NCI-H2081 (cell line): ENCODE results near the gene ACOT2.
"Not testable (repeated sequence)": the region's sequence is repeated elsewhere in the genome, so short reads cannot be mapped to it uniquely, and the experiment has no call there.

Experiments
- DNase-seq, 2 experiments: peaks; one replicate each; lab custom pipeline; 2025; lab: John Stamatoyannopoulos, UW

ACOT2 gene, protein sequence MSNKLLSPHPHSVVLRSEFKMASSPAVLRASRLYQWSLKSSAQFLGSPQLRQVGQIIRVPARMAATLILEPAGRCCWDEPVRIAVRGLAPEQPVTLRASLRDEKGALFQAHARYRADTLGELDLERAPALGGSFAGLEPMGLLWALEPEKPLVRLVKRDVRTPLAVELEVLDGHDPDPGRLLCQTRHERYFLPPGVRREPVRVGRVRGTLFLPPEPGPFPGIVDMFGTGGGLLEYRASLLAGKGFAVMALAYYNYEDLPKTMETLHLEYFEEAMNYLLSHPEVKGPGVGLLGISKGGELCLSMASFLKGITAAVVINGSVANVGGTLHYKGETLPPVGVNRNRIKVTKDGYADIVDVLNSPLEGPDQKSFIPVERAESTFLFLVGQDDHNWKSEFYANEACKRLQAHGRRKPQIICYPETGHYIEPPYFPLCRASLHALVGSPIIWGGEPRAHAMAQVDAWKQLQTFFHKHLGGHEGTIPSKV

DNA sequence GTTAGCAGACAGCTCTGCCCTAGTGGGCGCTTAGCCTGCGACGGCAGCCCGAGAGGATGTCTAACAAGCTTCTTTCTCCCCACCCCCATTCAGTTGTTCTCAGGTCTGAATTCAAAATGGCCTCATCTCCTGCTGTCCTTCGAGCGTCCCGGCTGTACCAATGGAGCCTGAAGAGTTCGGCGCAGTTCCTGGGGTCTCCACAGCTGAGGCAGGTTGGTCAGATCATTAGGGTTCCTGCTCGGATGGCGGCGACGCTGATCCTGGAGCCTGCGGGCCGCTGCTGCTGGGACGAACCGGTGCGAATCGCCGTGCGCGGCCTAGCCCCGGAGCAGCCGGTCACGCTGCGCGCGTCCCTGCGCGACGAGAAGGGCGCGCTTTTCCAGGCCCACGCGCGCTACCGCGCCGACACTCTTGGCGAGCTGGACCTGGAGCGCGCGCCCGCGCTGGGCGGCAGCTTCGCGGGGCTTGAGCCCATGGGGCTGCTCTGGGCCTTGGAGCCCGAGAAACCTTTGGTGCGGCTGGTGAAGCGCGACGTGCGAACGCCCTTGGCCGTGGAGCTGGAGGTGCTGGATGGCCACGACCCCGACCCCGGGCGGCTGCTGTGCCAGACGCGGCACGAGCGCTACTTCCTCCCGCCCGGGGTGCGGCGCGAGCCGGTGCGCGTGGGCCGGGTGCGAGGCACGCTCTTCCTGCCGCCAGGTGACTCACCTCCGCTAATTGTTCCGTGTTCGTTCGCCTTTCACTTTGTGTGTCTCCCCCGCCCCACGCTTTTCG lies at the start of gene ACOT2:
Gene ACOT2 (plus strand): TSS at position 29 of the 774 bp plus-strand sequence. CDS start 28 bp downstream, at position 57.
- DNase-seq: peak; percentile 78 to 84

DNA sequence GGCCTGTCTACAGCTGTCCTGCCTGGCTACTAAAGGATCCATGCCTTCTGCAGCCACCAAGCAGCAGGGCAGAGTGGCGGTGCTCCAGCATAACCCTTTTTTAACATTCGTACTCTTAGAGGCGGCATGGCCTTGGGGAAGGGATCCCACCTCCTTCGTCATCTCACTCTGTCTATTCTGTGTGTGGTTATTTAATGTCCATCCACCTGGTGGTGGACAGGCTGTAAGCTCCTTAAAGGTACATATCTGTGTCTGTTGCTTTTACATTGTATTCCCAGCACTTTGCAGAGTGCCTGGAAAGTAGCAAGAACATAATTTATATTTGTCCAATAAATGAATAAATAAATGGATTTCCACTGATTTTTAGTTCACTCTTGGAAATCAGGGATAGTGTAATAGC lies 47.8 kb upstream of the ACOT2 start:
- DNase-seq: no peak

DNA sequence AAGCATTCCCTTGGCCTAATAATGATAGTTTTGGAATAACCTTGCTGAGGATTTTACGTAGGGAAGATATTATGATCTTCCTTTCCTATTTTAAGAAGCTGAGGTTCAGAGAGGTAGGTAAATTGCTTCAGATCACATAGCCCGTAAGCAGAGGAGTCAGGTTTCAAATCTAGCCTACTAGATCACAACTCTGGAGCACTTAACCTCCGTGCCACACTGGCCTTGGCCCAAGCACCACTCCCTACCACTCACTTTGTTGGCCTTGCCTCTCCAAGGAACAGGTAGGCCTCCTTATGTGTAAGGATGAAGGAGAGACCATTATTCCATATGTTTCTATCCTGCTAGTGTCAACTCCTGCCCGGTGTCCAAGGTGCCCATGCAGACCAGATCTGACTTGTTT lies 44.5 kb upstream of the ACOT2 start:
- DNase-seq: no peak

DNA sequence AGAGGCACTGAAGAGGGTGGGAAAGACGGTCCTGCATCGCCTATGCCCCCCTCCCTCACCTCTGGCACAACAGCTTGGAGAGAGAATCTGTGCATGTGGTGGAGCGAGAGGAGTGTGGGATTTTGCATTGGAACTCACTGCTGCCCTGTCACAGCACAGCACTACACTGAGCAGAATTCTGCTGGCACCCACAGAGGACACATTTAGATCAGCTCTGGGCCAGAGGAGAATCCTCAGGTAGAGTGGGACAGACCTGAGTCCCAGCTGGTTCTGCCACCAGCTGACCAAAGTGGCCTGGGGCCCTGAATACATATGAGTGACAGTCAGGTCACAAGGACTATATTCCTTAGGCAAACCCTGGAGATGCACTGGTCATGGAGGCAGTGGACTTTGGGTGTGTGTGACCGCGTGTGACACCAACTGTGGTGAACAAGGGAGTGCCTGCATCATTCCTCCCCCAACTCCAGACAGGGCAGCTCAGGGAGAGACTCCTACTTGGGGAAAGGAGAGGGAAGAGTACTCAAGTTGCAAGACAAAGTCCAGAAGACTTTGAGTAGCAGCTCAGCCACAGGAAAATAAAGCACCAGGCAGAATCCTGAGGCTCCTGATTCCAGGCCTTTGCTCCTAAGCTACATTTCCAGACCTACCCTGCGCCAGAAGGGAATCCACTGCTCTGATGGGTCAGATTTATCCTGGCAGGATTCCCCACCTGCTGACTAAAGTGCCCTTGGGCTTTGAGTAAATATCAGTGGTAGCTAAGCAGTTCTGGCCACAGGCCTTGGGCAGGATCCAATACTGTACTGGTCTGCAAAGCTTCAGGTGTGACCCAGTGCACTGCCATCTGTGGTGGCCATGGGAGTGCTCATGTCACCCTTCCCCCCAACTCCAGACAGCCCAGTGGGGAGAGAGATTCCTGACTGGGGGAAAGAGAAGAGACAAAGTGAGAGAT lies 42.7 kb upstream of the ACOT2 start:
- peak in 1 of 2 experiments; percentile 5 for DNase-seq

DNA sequence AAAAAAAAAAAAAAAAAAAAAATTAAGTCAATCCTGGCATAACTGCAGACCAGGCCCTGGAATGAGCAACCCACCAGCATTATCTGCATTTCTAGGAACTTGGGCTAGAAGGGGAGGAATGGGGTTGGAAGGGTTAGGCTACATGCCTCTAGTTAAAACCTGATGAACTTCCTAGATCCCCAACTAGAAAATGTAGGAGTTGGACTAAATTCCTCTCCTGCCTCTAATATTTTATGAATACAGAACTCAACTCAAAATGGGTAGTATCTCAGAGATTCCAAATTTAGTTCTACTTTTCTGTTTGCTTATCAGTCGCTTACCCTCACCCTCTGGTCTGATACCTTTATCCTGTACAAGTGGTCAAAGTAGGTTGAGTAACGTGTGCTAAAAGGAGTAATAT lies 39.7 kb upstream of the ACOT2 start:
- not testable (repeated sequence) for DNase-seq

DNA sequence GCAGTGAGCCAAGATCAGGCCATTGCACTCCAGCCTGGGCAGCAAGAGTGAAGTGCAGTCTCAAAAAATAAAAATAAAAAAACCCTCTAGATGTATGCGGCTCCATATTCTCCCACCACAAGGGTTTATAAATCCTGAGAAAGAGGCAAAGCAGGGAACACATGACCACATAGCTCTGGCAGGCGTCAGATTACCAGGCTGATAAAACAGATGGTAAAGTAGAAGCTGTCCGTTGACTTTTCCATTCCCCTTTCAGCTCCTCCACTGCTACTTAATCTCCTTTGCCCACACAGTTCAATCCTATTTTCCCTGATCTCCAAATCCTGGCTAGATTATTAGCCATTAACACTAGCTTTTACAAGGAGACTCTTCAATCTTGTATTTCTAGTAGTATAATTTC lies 37.0 kb upstream of the ACOT2 start:
- DNase-seq: not testable (repeated sequence)

DNA sequence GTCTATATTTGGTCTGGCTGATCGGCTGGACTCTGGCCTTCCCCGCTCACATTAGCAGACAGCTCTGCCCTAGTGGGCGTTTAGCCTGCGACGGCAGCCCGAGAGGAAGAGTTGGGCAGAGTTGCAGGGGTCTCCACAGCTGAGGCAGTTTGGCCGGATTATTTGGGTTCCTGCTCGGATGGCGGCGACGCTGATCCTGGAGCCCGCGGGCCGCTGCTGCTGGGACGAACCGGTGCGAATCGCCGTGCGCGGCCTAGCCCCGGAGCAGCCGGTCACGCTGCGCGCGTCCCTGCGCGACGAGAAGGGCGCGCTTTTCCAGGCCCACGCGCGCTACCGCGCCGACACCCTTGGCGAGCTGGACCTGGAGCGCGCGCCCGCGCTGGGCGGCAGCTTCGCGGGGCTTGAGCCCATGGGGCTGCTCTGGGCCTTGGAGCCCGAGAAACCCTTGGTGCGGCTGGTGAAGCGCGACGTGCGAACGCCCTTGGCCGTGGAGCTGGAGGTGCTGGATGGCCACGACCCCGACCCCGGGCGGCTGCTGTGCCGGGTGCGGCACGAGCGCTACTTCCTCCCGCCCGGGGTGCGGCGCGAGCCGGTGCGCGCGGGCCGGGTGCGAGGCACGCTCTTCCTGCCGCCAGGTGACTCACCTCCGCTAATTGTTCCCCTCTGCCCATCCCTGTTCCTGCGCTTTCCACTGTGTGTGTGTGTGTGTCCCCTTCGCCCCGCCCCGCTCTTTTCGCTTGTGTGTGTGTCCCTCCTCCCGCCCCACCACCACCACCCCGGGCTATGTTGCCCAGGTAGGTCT lies 31.6 kb upstream of the ACOT2 start:
- DNase-seq: peak; percentile 49 to 67

DNA sequence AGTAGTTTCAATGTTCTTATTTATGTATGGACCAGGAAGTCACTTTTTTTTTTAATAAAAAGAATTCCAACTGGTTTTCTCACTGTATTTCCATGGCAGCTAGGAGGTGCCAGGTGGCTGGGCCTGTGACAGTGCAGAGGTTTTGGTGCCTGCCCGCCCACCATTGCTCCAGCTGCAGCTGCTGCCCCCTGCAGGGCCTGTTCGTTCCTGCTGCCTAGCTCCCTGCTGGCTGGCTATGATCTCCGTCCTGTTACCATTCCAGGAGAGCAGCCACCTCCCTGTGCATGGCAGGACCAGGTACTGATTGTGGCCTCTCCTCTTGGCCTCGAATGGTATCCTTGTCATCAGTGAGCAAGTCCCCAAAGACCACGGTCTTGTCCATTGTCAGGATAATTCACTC lies 30.0 kb upstream of the ACOT2 start:
- peak in 1 of 2 experiments; percentile 11 for DNase-seq

DNA sequence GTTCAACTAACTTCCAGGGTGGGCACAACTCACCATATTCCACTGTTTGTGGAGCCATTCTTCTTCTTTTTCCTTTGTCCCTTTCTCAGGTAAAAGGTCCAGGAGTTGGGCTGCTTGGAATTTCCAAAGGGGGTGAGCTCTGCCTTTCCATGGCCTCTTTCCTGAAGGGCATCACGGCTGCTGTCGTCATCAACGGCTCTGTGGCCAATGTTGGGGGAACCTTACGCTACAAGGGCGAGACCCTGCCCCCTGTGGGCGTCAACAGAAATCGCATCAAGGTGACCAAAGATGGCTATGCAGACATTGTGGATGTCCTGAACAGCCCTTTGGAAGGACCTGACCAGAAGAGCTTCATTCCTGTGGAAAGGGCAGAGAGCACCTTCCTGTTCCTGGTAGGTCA lies 26.1 kb upstream of the ACOT2 start:
- DNase-seq: not testable (repeated sequence)

DNA sequence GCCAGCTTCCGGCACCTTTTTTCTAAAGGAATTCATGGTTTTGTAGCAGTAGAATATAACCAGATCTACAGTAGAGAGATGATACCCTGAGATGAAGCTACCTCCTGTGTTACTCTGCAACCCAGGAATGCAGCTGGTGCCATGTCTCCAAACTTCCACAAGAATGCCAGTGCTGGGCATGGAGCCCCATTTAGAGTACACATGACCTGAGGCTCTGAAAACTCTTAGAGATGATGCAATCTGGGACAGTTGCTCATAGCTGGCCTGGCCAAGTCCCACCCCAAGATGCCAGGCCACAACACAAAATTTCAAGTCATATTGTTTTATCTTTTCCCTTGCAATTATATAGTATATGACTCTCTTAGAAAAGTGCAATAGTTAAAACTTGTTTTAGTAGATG lies 23.7 kb upstream of the ACOT2 start:
- not testable (repeated sequence) for DNase-seq

DNA sequence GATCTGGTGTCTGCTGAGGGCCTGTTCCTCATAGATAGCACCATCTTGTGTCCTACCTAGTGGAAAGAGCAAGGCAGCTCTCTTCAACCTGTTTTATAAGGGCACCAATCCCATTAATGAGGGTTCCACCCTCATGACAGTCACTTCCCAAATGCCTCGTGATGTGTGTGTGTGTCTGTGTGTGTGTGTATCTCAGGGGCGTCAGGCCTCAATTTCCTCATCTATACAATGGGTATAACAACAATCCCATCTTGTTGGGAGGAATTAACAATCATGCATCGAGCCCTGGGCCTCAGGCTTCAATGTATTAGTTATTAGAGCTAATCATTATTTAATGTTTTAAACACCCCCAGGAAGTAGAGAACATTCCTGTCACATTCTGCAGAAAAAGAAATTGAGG lies 19.9 kb upstream of the ACOT2 start:
- DNase-seq: not testable (repeated sequence)

DNA sequence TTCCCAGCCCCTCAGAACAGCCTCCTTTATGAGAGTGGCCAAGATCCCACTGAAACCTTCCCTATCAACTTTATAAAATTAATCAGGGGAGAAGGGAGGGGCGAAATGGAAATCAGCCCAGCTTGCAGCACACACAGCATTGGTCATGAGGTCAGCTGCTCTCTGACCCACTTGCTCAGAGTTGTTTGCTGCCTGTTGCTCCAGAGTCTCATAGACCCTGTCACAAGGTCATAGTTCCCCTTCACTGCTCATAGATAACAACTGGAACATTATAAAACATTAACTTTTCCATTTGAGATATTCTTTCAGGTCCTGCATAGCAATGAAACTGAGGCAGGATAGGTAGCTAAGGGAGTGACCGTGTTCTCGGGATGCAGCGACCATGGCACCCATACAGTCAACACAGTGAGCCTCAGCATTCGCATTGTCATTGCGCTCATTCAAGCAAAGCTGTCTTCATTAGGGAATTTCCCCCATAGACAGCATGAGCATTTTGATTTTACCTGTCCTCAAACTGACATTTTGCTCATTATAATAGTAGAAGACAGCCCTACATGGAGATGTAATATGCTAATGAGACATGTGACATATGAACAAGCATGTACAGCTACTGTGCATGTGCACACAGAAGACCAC lies 19.0 kb upstream of the ACOT2 start:
- not testable (repeated sequence) for DNase-seq

DNA sequence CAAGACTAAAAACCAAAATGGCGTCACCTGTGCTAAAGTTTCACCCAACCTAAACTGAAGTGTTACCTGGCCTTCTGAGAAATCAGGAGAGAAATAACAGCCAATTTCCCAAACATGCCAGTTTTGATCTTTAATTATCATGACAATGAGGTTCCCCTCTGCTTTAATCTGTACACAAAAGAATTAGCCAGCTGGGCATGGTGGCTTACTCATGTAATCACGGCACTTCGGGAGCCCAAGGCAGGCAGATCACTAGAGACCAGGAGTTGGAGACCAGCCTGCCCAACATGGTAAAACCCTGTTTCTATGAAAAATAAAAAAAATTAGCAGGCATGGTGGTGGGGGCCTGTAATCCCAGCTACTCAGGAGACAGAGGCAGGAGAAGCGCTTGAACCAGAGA lies 15.2 kb upstream of the ACOT2 start:
- no peak for DNase-seq

DNA sequence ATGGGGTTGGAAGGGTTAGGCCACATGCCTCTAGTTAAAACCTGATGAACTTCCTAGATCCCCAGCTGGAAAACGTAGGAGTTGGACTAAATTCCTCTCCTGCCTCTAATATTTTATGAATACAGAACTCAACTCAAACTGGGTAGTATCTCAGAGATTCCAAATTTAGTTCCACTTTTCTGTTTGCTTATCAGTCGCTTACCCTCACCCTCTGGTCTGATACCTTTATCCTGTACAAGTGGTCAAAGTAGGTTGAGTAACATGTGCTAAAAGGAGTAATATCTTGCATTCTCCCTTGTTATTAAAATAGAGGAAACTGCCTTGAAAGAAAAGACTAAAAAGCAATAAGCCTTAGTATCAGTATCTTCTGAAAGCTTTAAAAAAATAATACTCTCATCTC lies 11.8 kb upstream of the ACOT2 start:
- not testable (repeated sequence) for DNase-seq

DNA sequence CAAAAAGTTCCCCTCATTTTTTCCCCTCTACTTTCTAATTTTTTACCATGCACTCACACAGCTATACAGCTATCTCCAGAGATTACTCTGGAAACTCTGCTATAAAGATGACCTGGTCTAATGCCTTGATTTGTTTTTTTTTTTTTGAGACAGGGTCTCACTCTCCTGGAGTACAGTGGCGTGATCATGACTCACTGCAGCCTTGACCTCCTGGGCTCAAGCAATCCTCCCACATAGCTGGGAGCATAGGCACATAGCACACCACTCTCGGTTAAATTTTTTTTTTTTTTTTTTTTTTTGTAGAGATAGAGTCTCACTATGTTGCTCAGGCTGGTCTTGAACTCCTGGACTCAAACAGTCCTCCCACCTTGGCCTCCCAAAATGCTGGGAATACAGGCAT lies 10.8 kb upstream of the ACOT2 start:
- DNase-seq: not testable (repeated sequence)

DNA sequence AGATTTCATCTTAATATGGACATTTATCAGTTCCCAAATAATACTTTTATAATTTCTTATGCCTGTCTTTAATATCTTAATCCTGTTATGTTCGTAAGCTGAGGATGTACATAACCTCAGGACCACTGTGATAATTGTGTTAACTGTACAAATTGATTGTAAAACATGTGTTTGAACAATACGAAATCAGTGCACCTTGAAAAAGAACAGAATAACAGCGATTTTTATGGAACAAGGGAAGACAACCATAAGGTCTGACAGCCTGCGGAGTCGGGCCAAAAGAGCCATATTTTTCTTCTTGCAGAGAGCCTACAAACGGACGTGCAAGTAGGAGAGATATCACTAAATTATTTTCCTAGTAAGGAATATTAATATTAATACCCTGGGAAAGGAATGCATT lies 6.8 kb upstream of the ACOT2 start:
- DNase-seq: not testable (repeated sequence)

DNA sequence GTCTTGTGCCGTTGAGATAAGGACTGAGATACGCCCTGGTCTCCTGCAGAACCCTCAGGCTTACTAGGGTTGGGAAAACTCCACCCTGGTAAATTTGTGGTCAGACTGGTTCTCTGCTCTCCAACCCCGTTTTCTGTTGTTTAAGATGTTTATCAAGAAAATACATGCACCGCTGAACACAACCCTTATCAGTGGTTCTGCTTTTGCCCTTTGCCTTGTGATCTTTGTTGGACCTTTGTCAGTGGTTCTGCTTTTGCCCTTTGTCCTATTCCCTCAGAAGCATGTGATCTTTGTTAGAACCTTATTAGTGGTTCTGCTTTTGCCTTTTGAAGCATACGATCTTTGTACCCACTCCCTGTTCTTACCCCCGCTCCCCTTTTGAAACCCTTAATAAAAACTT lies 6.3 kb upstream of the ACOT2 start:
- DNase-seq: not testable (repeated sequence)

DNA sequence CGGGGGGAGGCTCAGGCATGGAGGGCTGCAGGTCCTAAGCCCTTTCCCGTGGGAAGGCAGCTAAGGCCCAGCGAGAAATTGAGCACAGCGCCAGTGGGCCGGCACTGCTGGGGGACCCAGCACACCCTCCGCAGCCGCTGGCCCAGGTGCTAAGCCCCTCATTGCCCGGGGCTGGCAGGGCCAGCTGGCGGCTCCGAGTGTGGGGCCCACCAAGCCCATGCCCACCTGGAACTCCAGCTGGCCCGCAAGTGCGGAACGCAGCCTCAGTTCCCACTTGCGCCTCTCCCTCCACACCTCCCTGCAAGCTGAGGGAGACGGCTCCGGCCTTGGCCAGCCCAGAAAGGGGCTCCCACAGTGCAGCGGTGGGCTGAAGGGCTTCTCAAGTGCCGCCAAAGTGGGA lies 2.6 kb upstream of the ACOT2 start:
- not testable (repeated sequence) for DNase-seq

DNA sequence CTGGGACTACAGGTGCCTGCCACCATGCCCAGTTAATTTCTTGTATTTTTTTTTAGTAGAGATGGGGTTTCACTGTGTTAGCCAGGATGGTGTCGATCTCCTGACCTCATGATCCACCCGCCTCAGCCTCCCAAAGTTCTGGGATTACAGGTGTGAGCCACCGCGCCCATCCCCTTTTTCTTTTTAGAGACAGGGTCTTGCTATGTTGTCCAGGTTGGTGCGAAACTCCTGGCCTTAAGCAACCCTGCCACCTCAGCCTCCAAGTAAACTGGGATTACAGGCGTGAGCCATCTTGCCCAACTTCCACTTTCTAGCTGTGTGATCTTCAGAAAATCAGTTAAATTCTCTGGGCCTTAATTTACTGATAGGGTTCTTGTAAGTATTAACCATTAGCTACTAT lies 2.1 kb upstream of the ACOT2 start:
- DNase-seq: not testable (repeated sequence)

DNA sequence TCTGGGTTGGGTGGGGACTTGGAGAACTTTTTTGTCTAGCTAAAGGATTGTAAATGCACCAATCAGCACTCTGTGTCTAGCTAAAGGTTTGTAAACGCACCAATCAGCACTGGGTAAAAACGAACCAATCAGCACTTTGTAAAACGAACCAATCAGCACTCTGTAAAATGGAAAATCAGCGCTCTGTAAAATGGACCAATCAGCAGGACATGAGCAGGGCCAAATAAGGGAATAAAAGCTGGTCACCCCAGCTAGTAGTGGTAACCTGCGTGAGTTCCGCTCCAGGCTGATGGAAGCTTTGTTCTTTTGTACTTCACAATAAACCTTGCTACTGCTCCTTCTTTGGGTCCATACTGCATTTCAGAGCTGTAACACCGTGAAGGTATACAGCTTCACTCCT lies 1.7 kb upstream of the ACOT2 start:
- no peak for DNase-seq
